Hepatocyte (in vitro differentiated cells): ENCODE measurements around the gene CEP164. TPM values are rescaled to one million over a fixed set of nuclear protein-coding genes. Genes with fewer than 3 reads are reported as not detected.

Source experiments
- DNase-seq: peaks from one replicate; pipeline ENCODE4 v3.0.0-alpha.2; 2016; ENCODE audit warnings: low spot score
- H2AFZ ChIP-seq: fragments of 200-600 bp; sonication (generic); 2 replicates; pipeline ENCODE4 v1.6.0; 2016; ENCODE audit warnings: antibody characterized with exemption, mild to moderate bottlenecking
- H3K27ac ChIP-seq: fragments of 200-600 bp; sonication (generic); 2 replicates; pipeline ENCODE4 v1.5.1; 2016; ENCODE audit warnings: mild to moderate bottlenecking
- H3K27me3 ChIP-seq: fragments of 200-600 bp; sonication (generic); 2 replicates; pipeline ENCODE4 v1.6.1; 2016
- H3K36me3 ChIP-seq: fragments of 200-600 bp; sonication (generic); replicated peaks from 2 replicates; pipeline ENCODE4 v1.5.1; 2016; ENCODE audit warnings: low read depth; ENCODE audit not compliant: insufficient read depth
- H3K4me1 ChIP-seq: fragments of 200-600 bp; sonication (generic); 2 replicates; pipeline ENCODE4 v1.5.1; 2016; ENCODE audit warnings: mild to moderate bottlenecking, moderate library complexity; ENCODE audit not compliant: insufficient read depth
- H3K4me2 ChIP-seq: fragments of 200-600 bp; sonication (generic); 2 replicates; pipeline ENCODE4 v1.6.0; 2016
- H3K4me3 ChIP-seq: fragments of 200-600 bp; sonication (generic); 2 replicates; pipeline ENCODE4 v1.5.1; 2016; ENCODE audit warnings: mild to moderate bottlenecking
- H3K79me2 ChIP-seq: fragments of 200-600 bp; sonication (generic); 2 replicates; pipeline ENCODE4 v1.6.0; 2017; ENCODE audit warnings: mild to moderate bottlenecking
- H3K9me2 ChIP-seq: fragments of 200-600 bp; sonication (generic); replicated peaks from 2 replicates; pipeline ENCODE4 v1.6.0; 2017; ENCODE audit warnings: mild to moderate bottlenecking; ENCODE audit not compliant: insufficient read depth
- H3K9me3 ChIP-seq: fragments of 200-600 bp; sonication (generic); 2 replicates; pipeline ENCODE4 v1.5.1; 2016; ENCODE audit warnings: low read depth, mild to moderate bottlenecking
- H4K20me1 ChIP-seq: fragments of 200-600 bp; sonication (generic); 2 replicates; pipeline ENCODE4 v1.6.0; 2016; ENCODE audit warnings: mild to moderate bottlenecking; ENCODE audit not compliant: insufficient read depth, poor library complexity, severe bottlenecking
- EZH2 ChIP-seq: fragments of 200-600 bp; sonication (generic); IDR thresholded peaks from 2 replicates; pipeline ENCODE4 v1.6.1; 2016; ENCODE audit warnings: antibody characterized with exemption, mild to moderate bottlenecking, borderline replicate concordance
- EZH2phosphoT487 ChIP-seq: fragments of 200-600 bp; sonication (generic); IDR thresholded peaks from one replicate; pipeline ENCODE4 v1.6.1; 2018; ENCODE audit warnings: antibody characterized with exemption, mild to moderate bottlenecking, low read depth, moderate library complexity; ENCODE audit not compliant: unreplicated experiment, severe bottlenecking
- WGBS: methylation state at CpG from one replicate; pipeline ENCODE4 v1.1.6; 2016; ENCODE audit warnings: low lambda C conversion rate; ENCODE audit errors: missing lambda C conversion rate; 5-methylcytosine and 5-hydroxymethylcytosine counted together
- polyA plus RNA-seq: library from polyadenylated mRNA; unstranded; fragments of >200 nt; fragmentation: Nextera tagmentation; extraction: Ambion mirVana; gene quantifications from 2 replicates; pipeline ENCODE4 v1.2.1, GENCODE V29; 2016
- total RNA-seq: library from RNA; depleted of rRNA; stranded (reverse); fragments of >200 nt; gene quantifications from 2 replicates; pipeline ENCODE4 v1.2.3, GENCODE V29; 2014
- TF ChIP-seq, protein P1 (sequence below): fragments of 200-600 bp; sonication (generic); IDR thresholded peaks from 2 replicates; pipeline ENCODE4 v1.5.1; 2016; ENCODE audit warnings: antibody characterized with exemption, mild to moderate bottlenecking; ENCODE audit not compliant: poor library complexity

The CEP164 gene
- total and polyA plus RNA-seq, 2 experiments from 2014 or later = 18.3 to 19.9 TPM

GRCh38 chr11:117305145-117305544 lies 22.5 kb upstream of the CEP164 start:
- 86% methylated on average over 3 of the region's 3 CpGs for WGBS
- H3K4me1 ChIP-seq = peaks cover 11% of the 10 kb centered on the region
- H3K79me2 ChIP-seq = no peaks in the 10 kb centered on the region
- no peak overlapping the region for H3K4me2 ChIP-seq
- H2AFZ ChIP-seq = no peak overlapping the region
- H3K9me3 ChIP-seq = no peaks in the 10 kb centered on the region
- H3K36me3 ChIP-seq = no peaks in the 10 kb centered on the region
- H3K27ac ChIP-seq = no peak overlapping the region
- no peak for DNase-seq
- no peaks in the 10 kb centered on the region for H3K27me3 ChIP-seq
- H3K9me2 ChIP-seq = no peaks in the 10 kb centered on the region
- no peaks in the 10 kb centered on the region for H4K20me1 ChIP-seq
- no peak overlapping the region for H3K4me3 ChIP-seq
- TF ChIP-seq EZH2 (no peak), EZH2phosphoT487 (no peak)
- TF ChIP-seq, protein P1, sequence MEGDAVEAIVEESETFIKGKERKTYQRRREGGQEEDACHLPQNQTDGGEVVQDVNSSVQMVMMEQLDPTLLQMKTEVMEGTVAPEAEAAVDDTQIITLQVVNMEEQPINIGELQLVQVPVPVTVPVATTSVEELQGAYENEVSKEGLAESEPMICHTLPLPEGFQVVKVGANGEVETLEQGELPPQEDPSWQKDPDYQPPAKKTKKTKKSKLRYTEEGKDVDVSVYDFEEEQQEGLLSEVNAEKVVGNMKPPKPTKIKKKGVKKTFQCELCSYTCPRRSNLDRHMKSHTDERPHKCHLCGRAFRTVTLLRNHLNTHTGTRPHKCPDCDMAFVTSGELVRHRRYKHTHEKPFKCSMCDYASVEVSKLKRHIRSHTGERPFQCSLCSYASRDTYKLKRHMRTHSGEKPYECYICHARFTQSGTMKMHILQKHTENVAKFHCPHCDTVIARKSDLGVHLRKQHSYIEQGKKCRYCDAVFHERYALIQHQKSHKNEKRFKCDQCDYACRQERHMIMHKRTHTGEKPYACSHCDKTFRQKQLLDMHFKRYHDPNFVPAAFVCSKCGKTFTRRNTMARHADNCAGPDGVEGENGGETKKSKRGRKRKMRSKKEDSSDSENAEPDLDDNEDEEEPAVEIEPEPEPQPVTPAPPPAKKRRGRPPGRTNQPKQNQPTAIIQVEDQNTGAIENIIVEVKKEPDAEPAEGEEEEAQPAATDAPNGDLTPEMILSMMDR = no peak

DNA sequence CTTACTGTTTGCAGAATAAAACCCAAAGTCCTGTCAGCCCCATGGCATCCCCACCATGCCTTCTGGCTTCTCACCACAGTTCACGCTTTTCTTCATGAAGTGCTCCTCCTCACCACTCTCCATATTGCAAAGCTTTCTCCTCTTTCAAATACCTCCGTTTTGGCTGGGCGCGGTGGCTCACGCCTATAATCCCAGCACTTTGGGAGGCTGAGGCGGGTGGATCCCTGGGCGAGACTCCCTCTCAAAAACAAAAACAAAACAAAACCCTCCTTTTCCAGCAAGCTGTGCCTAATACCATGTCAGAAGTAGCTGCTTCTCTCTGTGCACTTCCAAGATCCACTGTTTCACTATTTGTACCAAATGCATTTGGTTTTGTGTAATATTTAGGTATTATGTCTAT lies 18.3 kb upstream of the CEP164 start:
- no peaks in the 10 kb centered on the region for H3K9me2 ChIP-seq
- H3K4me1 ChIP-seq = peaks cover 1% of the 10 kb centered on the region
- H3K27ac ChIP-seq = no peak overlapping the region
- H3K4me2 ChIP-seq = no peak overlapping the region
- H3K36me3 ChIP-seq = no peaks in the 10 kb centered on the region
- no peak overlapping the region for H2AFZ ChIP-seq
- TF ChIP-seq, protein P1 = no peak
- TF ChIP-seq EZH2 (no peak), EZH2phosphoT487 (no peak)
- H3K27me3 ChIP-seq = no peaks in the 10 kb centered on the region
- no peaks in the 10 kb centered on the region for H4K20me1 ChIP-seq
- 94% methylated on average over 7 of the region's 7 CpGs for WGBS
- H3K4me3 ChIP-seq = no peak overlapping the region
- DNase-seq = no peak
- no peaks in the 10 kb centered on the region for H3K9me3 ChIP-seq
- no peaks in the 10 kb centered on the region for H3K79me2 ChIP-seq

DNA sequence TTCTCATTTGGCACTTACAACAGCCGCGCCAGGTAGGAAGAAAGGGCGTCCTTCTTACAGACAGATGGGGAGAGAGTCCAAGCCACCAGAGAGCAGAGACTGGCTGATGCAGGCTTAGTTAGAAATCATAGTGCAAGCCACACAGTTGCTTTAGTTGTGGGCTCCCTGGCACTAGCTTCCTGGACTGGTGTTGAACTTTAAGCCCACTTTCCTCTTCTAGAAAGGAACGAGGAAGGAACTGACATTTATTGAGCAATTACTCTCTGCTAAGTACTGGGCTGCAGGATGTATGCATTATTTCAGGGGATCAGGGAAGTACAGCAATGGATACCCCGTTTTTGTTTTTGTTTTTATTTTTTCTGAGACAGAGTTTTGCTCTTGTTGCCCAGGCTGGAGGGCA lies 14.6 kb upstream of the CEP164 start:
- no peak overlapping the region for H3K27ac ChIP-seq

More for the DNA sequence above, 14.6 kb upstream of the CEP164 start:
- peaks cover 11% of the 10 kb centered on the region for H3K79me2 ChIP-seq
- H3K9me3 ChIP-seq = no peaks in the 10 kb centered on the region
- TF ChIP-seq EZH2phosphoT487 (no peak), EZH2 (no peak)
- TF ChIP-seq, protein P1 = no peak
- no peak overlapping the region for H3K4me2 ChIP-seq
- H3K27me3 ChIP-seq = no peaks in the 10 kb centered on the region
- H3K36me3 ChIP-seq = no peaks in the 10 kb centered on the region
- DNase-seq = no peak
- H4K20me1 ChIP-seq = no peaks in the 10 kb centered on the region
- H3K4me3 ChIP-seq = no peak overlapping the region
- H2AFZ ChIP-seq = no peak overlapping the region
- H3K4me1 ChIP-seq = peaks cover 13% of the 10 kb centered on the region
- no peaks in the 10 kb centered on the region for H3K9me2 ChIP-seq
- WGBS = 83% methylated on average over 5 of the region's 5 CpGs
